C4-2B (cell line): ENCODE results near the gene CARM1.
A peak's percentile ranks its signal among the peaks of the same experiment; 100 is the strongest.

ENCODE experiments used
- H3K27ac ChIP-seq: fragments of 450-650 bp; 2 replicates; pipeline ENCODE4 v1.5.1; 2017
- CTCF ChIP-seq: fragments of 450-650 bp; conservative IDR thresholded peaks from 2 replicates; pipeline ENCODE4 v1.5.1; 2017; ENCODE audit warnings: mild to moderate bottlenecking
- ZFX ChIP-seq: fragments of 450-650 bp; IDR thresholded peaks from 2 replicates; pipeline ENCODE4 v1.6.1; 2017

Gene CARM1

GRCh38 chr19:10922638-10923014 is 51.3 kb downstream of the CARM1 start:
- no peak for TF ChIP-seq CTCF
- no peak overlapping the region for H3K27ac ChIP-seq

GRCh38 chr19:10923260-10924112 is 52.1 kb downstream of the CARM1 start:
- no peak for TF ChIP-seq CTCF
- no peak for TF ChIP-seq ZFX
- H3K27ac ChIP-seq: no peak overlapping the region

- H3K27ac ChIP-seq: no peak overlapping the region
- TF ChIP-seq CTCF: no peak
- TF ChIP-seq ZFX: no peak
These were observed 53.2 kb downstream of the CARM1 start for GRCh38 chr19:10924597-10924996.

GRCh38 chr19:10927730-10928562 is 56.6 kb downstream of the CARM1 start:
- no peak for TF ChIP-seq CTCF
- TF ChIP-seq ZFX: no peak
- peak overlapping the region; percentile 86 for H3K27ac ChIP-seq

- peak; percentile 97; the same call in 1 of the 2 replicates for TF ChIP-seq ZFX
- TF ChIP-seq CTCF: no peak
- H3K27ac ChIP-seq: peak within 1 kb of the TSS; percentile 86
These were observed 57.4 kb downstream of the CARM1 start, which contains the start of the genes TIMM29 and YIPF2 for GRCh38 chr19:10928563-10929401. TIMM29 (plus strand) TSS chr19:10928811; CDS start chr19:10928823, 12 bp downstream. YIPF2 (minus strand) TSS chr19:10928639; CDS start chr19:10928410, 229 bp downstream.

- peak overlapping the region; percentile 86 for H3K27ac ChIP-seq
- TF ChIP-seq ZFX (no peak), CTCF (no peak)
These were observed 58.0 kb downstream of the CARM1 start for GRCh38 chr19:10929402-10929794.
